Measurements from ENCODE around the gene CLP1. TPM values are rescaled to one million over a fixed set of nuclear protein-coding genes. Genes with fewer than 3 reads are reported as not detected.

The CLP1 gene
- total RNA-seq, 1 donor from 2014 or later, result 12.0 TPM

Small RNA genes lying within 50 kb of the gene (microRNA-seq; reads per million reads assigned to microRNA genes)
- 5,493 reads per million, percentile 90 among the genes with 10 or more reads in this experiment for gene MIR130A (ENCODE audit: borderline number of aligned reads)

Other genes with a start within 250 kb of the CLP1 start
- gene SLC43A3, start 230.6 kb upstream of the CLP1 start, total RNA-seq, result 95.1 TPM
- gene RTN4RL2, start 197.2 kb upstream of the CLP1 start, total RNA-seq, result 2.8 TPM
- gene SLC43A1, start 142.1 kb upstream of the CLP1 start, total RNA-seq, result 8.4 TPM
- gene TIMM10, start 127.0 kb upstream of the CLP1 start, total RNA-seq, result 48.0 TPM
- gene SMTNL1, start 120.2 kb upstream of the CLP1 start, total RNA-seq, result not detected
- gene UBE2L6, start 90.1 kb upstream of the CLP1 start, total RNA-seq, result 51.9 TPM
- 516 TPM for gene SERPING1, start 60.1 kb upstream of the CLP1 start, total RNA-seq
- 0.71 TPM for gene YPEL4, start 7.8 kb upstream of the CLP1 start, total RNA-seq
- 65.4 TPM for gene ZDHHC5, start 10.4 kb downstream of the CLP1 start, total RNA-seq
- 14.4 TPM for gene MED19, start 54.5 kb downstream of the CLP1 start, total RNA-seq
- 70.1 TPM for gene TMX2, start 54.8 kb downstream of the CLP1 start, total RNA-seq
- gene SELENOH, start 83.7 kb downstream of the CLP1 start, total RNA-seq, result 101 TPM
- gene BTBD18, start 94.1 kb downstream of the CLP1 start, total RNA-seq, result not detected
- 150 TPM for gene CTNND1, start 104.0 kb downstream of the CLP1 start, total RNA-seq